ENCODE results near the gene VAMP5. TPM values are rescaled to one million over a fixed set of nuclear protein-coding genes. Genes with fewer than 3 reads are reported as not detected.

VAMP5 gene
- total and polyA plus RNA-seq, 9 of the 15 experiments (the other 6 are each of a cell fraction or from before 2014, with no cell fraction given) = 0.54 to 1.9 (median 1.5) TPM; not detected in 2

- TF ChIP-seq ZBTB11 (CRISPR knock-in tag; IDR thresholded peaks at IDR 0.05) = no peak
- no peak for TF ChIP-seq MXD1 (CRISPR knock-in tag; IDR thresholded peaks at IDR 0.05; ENCODE audit: borderline replicate concordance, poor library complexity, severe bottlenecking)
- no peak for TF ChIP-seq CUX1 (CRISPR knock-in tag; IDR thresholded peaks at IDR 0.05)
- TF ChIP-seq GMEB1 (CRISPR knock-in tag; IDR thresholded peaks at IDR 0.05) = no peak
- TF ChIP-seq ZNF12 (CRISPR knock-in tag; IDR thresholded peaks at IDR 0.05) = 0 out of 2 replicates have a peak, but pooled peaks have one; percentile 57
- no peak for TF ChIP-seq ATF3 (IDR thresholded peaks at IDR 0.05)
- no peak for TF ChIP-seq ATF3 (CRISPR knock-in tag; conservative IDR thresholded peaks at IDR 0.05)
- 0 out of 2 replicates have a peak, but pooled peaks have one; percentile 25 for TF ChIP-seq NR1H2 (CRISPR knock-in tag; IDR thresholded peaks at IDR 0.05)
- 0 out of 2 replicates have a peak, but pooled peaks have one; percentile 56 for TF ChIP-seq TFAP4 (CRISPR knock-in tag; IDR thresholded peaks at IDR 0.05; ENCODE audit: borderline replicate concordance)
- no peak for TF ChIP-seq EP400 (IDR thresholded peaks at IDR 0.05)
- no peak for TF ChIP-seq ZNF143 (CRISPR knock-in tag; IDR thresholded peaks at IDR 0.05)
Observed at GRCh38 chr2:85601771-85602475, 17.7 kb downstream of the VAMP5 start (continued).

Data from K562 (cell line).